Nephron (organoid): Measurements from ENCODE around the gene ITGA8.

Experiments used
- H3K27ac Mint-ChIP-seq, 3 experiments: 2 replicates each; pipeline ENCODE4 v1.8.0; 2020; ENCODE audit warnings: mixed read lengths in 3 of 3, mild to moderate bottlenecking in 2 of 3, moderate library complexity in 1 of 3
- H3K27me3 Mint-ChIP-seq: 2 replicates; pipeline ENCODE4 v1.8.0; 2021; ENCODE audit warnings: low read depth, mild to moderate bottlenecking, moderate library complexity, mixed read lengths
- H3K36me3 Mint-ChIP-seq: 2 replicates; pipeline ENCODE4 v1.8.0; 2020; ENCODE audit warnings: low read depth, mixed read lengths
- H3K4me1 Mint-ChIP-seq: 2 replicates; pipeline ENCODE4 v1.8.0; 2020; ENCODE audit warnings: mixed read lengths
- H3K4me3 Mint-ChIP-seq, 3 experiments: 2 replicates each; pipeline ENCODE4 v1.8.0; 2020; ENCODE audit warnings: mild to moderate bottlenecking in 3 of 3, mixed read lengths in 3 of 3, moderate library complexity in 2 of 3
- H3K9me3 Mint-ChIP-seq: 2 replicates; pipeline ENCODE4 v1.8.0; 2020; ENCODE audit warnings: mixed read lengths
- CTCF ChIP-seq, 3 experiments: fragments of 200-600 bp; sonication (generic); IDR thresholded peaks; one replicate each; pipeline ENCODE4 v1.5.0; 2021; ENCODE audit warnings: antibody characterized with exemption in 3 of 3; ENCODE audit not compliant: unreplicated experiment in 3 of 3

ITGA8 gene

GRCh38 chr10:15486404-15486803 is 233.3 kb downstream of the ITGA8 start:
- H3K27ac Mint-ChIP-seq, result peak overlapping the region; percentile 82 to 96 (median 82)
- H3K4me3 Mint-ChIP-seq, result peak overlapping the region in 1 of 3 experiments; percentile 19
- no peak for TF ChIP-seq CTCF (IDR thresholded peaks at IDR 0.05; ENCODE audit: unreplicated experiment in 3 of 3)
- H3K4me1 Mint-ChIP-seq, result peaks cover 46% of the 10 kb centered on the region
- no peaks in the 10 kb centered on the region for H3K9me3 Mint-ChIP-seq
- H3K27me3 Mint-ChIP-seq, result peaks cover 3% of the 10 kb centered on the region
- H3K36me3 Mint-ChIP-seq, result no peaks in the 10 kb centered on the region

- peak overlapping the region in 2 of 3 experiments; percentile 82 to 96 for H3K27ac Mint-ChIP-seq
- peaks cover 46% of the 10 kb centered on the region for H3K4me1 Mint-ChIP-seq
- TF ChIP-seq CTCF (IDR thresholded peaks at IDR 0.05; ENCODE audit: unreplicated experiment in 3 of 3), result no peak
- H3K4me3 Mint-ChIP-seq, result no peak overlapping the region
- no peaks in the 10 kb centered on the region for H3K36me3 Mint-ChIP-seq
- H3K9me3 Mint-ChIP-seq, result no peaks in the 10 kb centered on the region
- H3K27me3 Mint-ChIP-seq, result peaks cover 3% of the 10 kb centered on the region
Measured at GRCh38 chr10:15485684-15486316, 233.9 kb downstream of the ITGA8 start.

GRCh38 chr10:15485027-15485426 is 234.7 kb downstream of the ITGA8 start:
- Mint-ChIP-seq H3K36me3 (no peaks in the 10 kb centered on the region), H3K27me3 (peaks cover 3% of the 10 kb centered on the region), H3K4me3 (no peak overlapping the region), H3K27ac (peak overlapping the region; percentile 21 to 82 (median 40)), H3K4me1 (peaks cover 46% of the 10 kb centered on the region), H3K9me3 (no peaks in the 10 kb centered on the region)
- no peak for TF ChIP-seq CTCF (IDR thresholded peaks at IDR 0.05; ENCODE audit: unreplicated experiment in 3 of 3)

- H3K4me1 Mint-ChIP-seq, result peaks cover 46% of the 10 kb centered on the region
- no peak overlapping the region for H3K4me3 Mint-ChIP-seq
- H3K36me3 Mint-ChIP-seq, result no peaks in the 10 kb centered on the region
- peak overlapping the region; percentile 65 to 84 (median 72) for H3K27ac Mint-ChIP-seq
- H3K27me3 Mint-ChIP-seq, result peaks cover 6% of the 10 kb centered on the region
- H3K9me3 Mint-ChIP-seq, result no peaks in the 10 kb centered on the region
- no peak for TF ChIP-seq CTCF (IDR thresholded peaks at IDR 0.05; ENCODE audit: unreplicated experiment in 3 of 3)
Measured at GRCh38 chr10:15484128-15484527, 235.6 kb downstream of the ITGA8 start.

GRCh38 chr10:15483215-15484075 is 236.3 kb downstream of the ITGA8 start:
- Mint-ChIP-seq H3K27me3 (peaks cover 6% of the 10 kb centered on the region), H3K4me3 (peak overlapping the region in 1 of 3 experiments; percentile 15), H3K27ac (peak overlapping the region; percentile 65 to 84 (median 72))

More at GRCh38 chr10:15483215-15484075, 236.3 kb downstream of the ITGA8 start:
- Mint-ChIP-seq H3K4me1 (peaks cover 39% of the 10 kb centered on the region), H3K36me3 (no peaks in the 10 kb centered on the region), H3K9me3 (no peaks in the 10 kb centered on the region)
- TF ChIP-seq CTCF (IDR thresholded peaks at IDR 0.05; ENCODE audit: unreplicated experiment in 3 of 3), result no peak
